HCT116 (cell line): ENCODE data around the gene BRD9. TPM values are rescaled to one million over a fixed set of nuclear protein-coding genes. Genes with fewer than 3 reads are reported as not detected.
"Not testable (repeated sequence)": the region's sequence is repeated elsewhere in the genome, so short reads cannot be mapped to it uniquely, and the experiment has no call there.

Source experiments
- ATAC-seq: fragments of 200-7000 bp; cut with Tn5 transposase; 2 replicates; pipeline ENCODE4 v1.9.1; 2020; ENCODE audit warnings: mild to moderate bottlenecking, moderate library complexity
- BruUV-seq: library from RNA; stranded (reverse); fragments of 400-500 nt; replicated peaks from 2 replicates; lab custom pipeline; 2021; lab: Mats Ljungman, UMichigan
- CTCF ChIA-PET: fragments of 300-600 bp; sonication (Branson Sonifier 250); formaldehyde crosslinking; loops from one replicate; lab custom pipeline; 2021; ENCODE audit warnings: antibody characterized with exemption; lab: Charles Lee
- POLR2A ChIA-PET: fragments of 300-600, 350-600 bp; sonication (Branson Sonifier 250); formaldehyde crosslinking; loops from one replicate; lab custom pipeline; 2021; ENCODE audit warnings: antibody characterized with exemption; lab: Charles Lee
- RAD21 ChIA-PET, 2 experiments: fragments of 300-600 bp; sonication (Branson Sonifier 250); formaldehyde crosslinking; loops; one replicate each; lab custom pipeline; 2023; ENCODE audit warnings: low total read pairs in 2 of 2; ENCODE audit not compliant: uncharacterized antibody in 2 of 2, unreplicated experiment in 2 of 2, low non-redundant PET in 1 of 2; lab: Charles Lee
- DNase-seq: peaks from one replicate; pipeline ENCODE4 v3.0.0-alpha.2; 2010; ENCODE audit warnings: low read depth, low spot score
- H2AFZ ChIP-seq: fragments of 200-600 bp; shearing (Covaris generic), sonication (generic); 2 replicates; pipeline ENCODE4 v1.6.1; 2017; ENCODE audit warnings: low read depth, mixed run types, mixed read lengths, antibody characterized with exemption, low read length; ENCODE audit not compliant: poor library complexity, severe bottlenecking
- H3K27ac ChIP-seq: 2 replicates; pipeline ENCODE4 v1.5.1; 2012; ENCODE audit warnings: low read depth, low read length
- H3K27me3 ChIP-seq: fragments of 200-600 bp; sonication (generic); 2 replicates; pipeline ENCODE4 v1.6.1; 2016; ENCODE audit warnings: mixed run types, low read length, mixed read lengths; ENCODE audit not compliant: insufficient read depth
- H3K36me3 ChIP-seq, 2 experiments: fragments of 200-500 bp in 1 of 2; fragments of 200-600 bp in 1 of 2; sonication (Bioruptor generic) in 1 of 2; sonication (generic) in 1 of 2; 2 replicates each; pipeline versions ENCODE4 v1.5.1 to v1.6.1; 2014 to 2016; ENCODE audit warnings: low read length in 2 of 2, inconsistent platforms in 1 of 2, mixed read lengths in 1 of 2, mixed run types in 1 of 2; ENCODE audit not compliant: insufficient read depth in 2 of 2, control insufficient read depth in 1 of 2
- H3K4me1 ChIP-seq, 2 experiments: fragments of 200-600 bp in 1 of 2; sonication (generic) in 1 of 2; 2 replicates each; pipeline versions ENCODE4 v1.5.1 to v1.6.1; 2012 to 2017; ENCODE audit warnings: low read length in 2 of 2, inconsistent platforms in 1 of 2, mild to moderate bottlenecking in 1 of 2, mixed read lengths in 1 of 2, mixed run types in 1 of 2, moderate library complexity in 1 of 2; ENCODE audit not compliant: insufficient read depth in 2 of 2, control insufficient read depth in 1 of 2
- H3K4me2 ChIP-seq: fragments of 200-600 bp; sonication (generic); 2 replicates; pipeline ENCODE4 v1.6.1; 2017; ENCODE audit warnings: mixed run types, low read length, mixed read lengths
- H3K4me3 ChIP-seq, 2 experiments: fragments of 200-600 bp in 1 of 2; sonication (generic) in 1 of 2; replicated peaks in 1 of 2; 2 replicates each; pipeline ENCODE4 v1.5.1; 2011 to 2016; ENCODE audit warnings: low read length in 2 of 2, control low read depth in 1 of 2, low read depth in 1 of 2, mild to moderate bottlenecking in 1 of 2, mixed read lengths in 1 of 2, mixed run types in 1 of 2
- H3K79me2 ChIP-seq: fragments of 200-600 bp; sonication (generic); 2 replicates; pipeline ENCODE4 v1.6.1; 2017; ENCODE audit warnings: mild to moderate bottlenecking, mixed run types, low read length, moderate library complexity, mixed read lengths; ENCODE audit not compliant: insufficient read depth
- H3K9ac ChIP-seq: fragments of 200-600 bp; sonication (generic); 2 replicates; pipeline ENCODE4 v1.6.1; 2016; ENCODE audit warnings: low read length, mixed read lengths
- H3K9me2 ChIP-seq: fragments of 200-600 bp; sonication (generic), shearing (Covaris generic); 2 replicates; pipeline ENCODE4 v1.6.1; 2017; ENCODE audit warnings: mixed run types, mild to moderate bottlenecking, moderate library complexity; ENCODE audit not compliant: insufficient read depth
- H3K9me3 ChIP-seq, 2 experiments: fragments of 200-500 bp in 1 of 2; fragments of 200-600 bp in 1 of 2; sonication (Bioruptor generic) in 1 of 2; sonication (generic) in 1 of 2; 2 replicates each; pipeline ENCODE4 v1.6.1; 2014 to 2017; ENCODE audit warnings: low read length in 2 of 2, mixed read lengths in 2 of 2, inconsistent platforms in 1 of 2, low read depth in 1 of 2, mild to moderate bottlenecking in 1 of 2, mixed run types in 1 of 2, moderate library complexity in 1 of 2; ENCODE audit not compliant: control insufficient read depth in 1 of 2, insufficient read depth in 1 of 2
- H4K20me1 ChIP-seq: fragments of 200-600 bp; sonication (generic), shearing (Covaris generic); 2 replicates; pipeline ENCODE4 v1.6.1; 2017; ENCODE audit warnings: mixed run types, mild to moderate bottlenecking, moderate library complexity; ENCODE audit not compliant: insufficient read depth
- CTCF ChIP-seq, 3 experiments: fragments of 200-600 bp in 1 of 3; sonication (generic) in 1 of 3; IDR thresholded peaks in 2 of 3; conservative IDR thresholded peaks in 1 of 3; 2 replicates each; pipeline ENCODE4 v1.5.1; 2012 to 2017; ENCODE audit warnings: low read depth in 2 of 3, low read length in 2 of 3, antibody characterized with exemption in 1 of 3, borderline replicate concordance in 1 of 3, control low read depth in 1 of 3, mild to moderate bottlenecking in 1 of 3, mixed read lengths in 1 of 3, mixed run types in 1 of 3, moderate library complexity in 1 of 3; ENCODE audit not compliant: insufficient read depth in 1 of 3
- RAD21 ChIP-seq: IDR thresholded peaks from 2 replicates; pipeline ENCODE4 v1.6.1; 2012; ENCODE audit warnings: low read depth, mild to moderate bottlenecking
- intact Hi-C: fragments of 100-400 bp; cut with micrococcal nuclease; formaldehyde crosslinking; loops from 2 replicates; pipeline ENCODE4 v1.10.0; 2022
- total RNA-seq: library from RNA; stranded (reverse); gene quantifications from one replicate; pipeline ENCODE4 v1.2.1, GENCODE V29; 2021; ENCODE audit not compliant: unreplicated experiment

Gene BRD9
- total RNA-seq, 1 experiment from 2014 or later: 54.6 TPM

GRCh38 chr5:934381-934967 lies 41.9 kb upstream of the BRD9 start:
- POLR2A ChIA-PET, H3K27ac ChIP-seq, H2AFZ ChIP-seq, H3K36me3 ChIP-seq, H3K9me2 ChIP-seq, H3K4me1 ChIP-seq, H3K4me3 ChIP-seq, BruUV-seq, H3K9ac ChIP-seq, H3K9me3 ChIP-seq, H3K4me2 ChIP-seq, ATAC-seq, H3K79me2 ChIP-seq, H4K20me1 ChIP-seq, intact Hi-C loops, DNase-seq: not testable (repeated sequence)
- RAD21 ChIA-PET: interaction anchor here (0.6 to 1.8 kb wide), 4 partner anchors 76 to 266 kb away, joined by 4 to 7 read pairs (median 4); no protein-coding TSS in a partner anchor
- peaks cover 13% of the 10 kb centered on the region; the same call in 1 of the 2 replicates for H3K27me3 ChIP-seq
- TF ChIP-seq RAD21 (peak; percentile 53), CTCF (IDR thresholded peaks at IDR 0.05 in 2 of 3, conservative IDR thresholded peaks at IDR 0.05 in 1 of 3; ENCODE audit: borderline replicate concordance in 1 of 3, insufficient read depth in 1 of 3, low read depth in 2 of 3, low read length in 2 of 3) (peak in 2 of 3 experiments; percentile 13 to 30; a peak in 1 of 6 replicates)
- CTCF ChIA-PET: interaction anchor here (0.9 to 2.2 kb wide), 10 partner anchors 10 to 710 kb away, joined by 3 to 26 read pairs (median 6); partner anchors contain the start of gene NKD2

- H3K4me2 ChIP-seq, H3K27ac ChIP-seq, H3K36me3 ChIP-seq, H3K9me3 ChIP-seq, intact Hi-C loops, BruUV-seq, H4K20me1 ChIP-seq, POLR2A ChIA-PET, H3K79me2 ChIP-seq, H3K4me1 ChIP-seq, DNase-seq, ATAC-seq, H3K4me3 ChIP-seq, H2AFZ ChIP-seq, H3K9ac ChIP-seq, H3K9me2 ChIP-seq: not testable (repeated sequence)
- peaks cover 12% of the 10 kb centered on the region; the same call in 1 of the 2 replicates for H3K27me3 ChIP-seq
- ChIA-PET CTCF (interaction anchor here (1.2 to 2.2 kb wide), 9 partner anchors 10 to 240 kb away, joined by 3 to 26 read pairs (median 7); partner anchors contain the start of gene NKD2), RAD21 (interaction anchor here in 1 of 2 experiments (0.6 to 1.8 kb wide), 2 partner anchors 197 to 234 kb away, joined by 4 to 5 read pairs; no protein-coding TSS in a partner anchor)
Observed at GRCh38 chr5:933951-934350, 41.4 kb upstream of the BRD9 start.
